ENCODE data around the gene PGM2. TPM values are rescaled to one million over a fixed set of nuclear protein-coding genes. Genes with fewer than 3 reads are reported as not detected.
"Not testable (repeated sequence)": the region's sequence is repeated elsewhere in the genome, so short reads cannot be mapped to it uniquely, and the experiment has no call there.

PGM2 gene
- total and polyA plus RNA-seq, 7 donors, result 7.2 to 42.3 (median 30.0) TPM

GRCh38 chr4:37815591-37815990 is 10.9 kb upstream of the PGM2 start:
- Histone ChIP-seq H3K27me3 (no peaks in the 10 kb centered on the region), H3K9me3 (no peaks in the 10 kb centered on the region), H3K27ac (no peak overlapping the region), H3K4me3 (no peak overlapping the region), H3K36me3 (no peaks in the 10 kb centered on the region), H3K4me1 (no peaks in the 10 kb centered on the region)
- TF ChIP-seq CTCF (IDR thresholded peaks at IDR 0.05), result no peak
- no peak for TF ChIP-seq POLR2A (IDR thresholded peaks at IDR 0.05)
- TF ChIP-seq EP300 (IDR thresholded peaks at IDR 0.05), result no peak
- no peak for TF ChIP-seq POLR2AphosphoS5 (IDR thresholded peaks at IDR 0.05)
- 43 to 90% methylated on average over 3 of the region's 3 CpGs for WGBS, 2 donors
- DNase-seq, result no peak
- intact Hi-C loops (cut with DNase I), result no loop called here

GRCh38 chr4:37816006-37816405 is 10.5 kb upstream of the PGM2 start:
- WGBS, 2 donors, result 42 to 58% methylated on average over 2 of the region's 2 CpGs
- no peaks in the 10 kb centered on the region for H3K36me3 ChIP-seq
- intact Hi-C loops (cut with DNase I), result no loop called here
- TF ChIP-seq POLR2A (IDR thresholded peaks at IDR 0.05) (no peak), EP300 (IDR thresholded peaks at IDR 0.05) (no peak), POLR2AphosphoS5 (IDR thresholded peaks at IDR 0.05) (no peak), CTCF (IDR thresholded peaks at IDR 0.05) (no peak)
- no peak overlapping the region for H3K4me3 ChIP-seq
- no peak overlapping the region for H3K27ac ChIP-seq
- no peaks in the 10 kb centered on the region for H3K4me1 ChIP-seq
- H3K27me3 ChIP-seq, result no peaks in the 10 kb centered on the region
- no peaks in the 10 kb centered on the region for H3K9me3 ChIP-seq
- no peak for DNase-seq

GRCh38 chr4:37816719-37817118 is 9.8 kb upstream of the PGM2 start:
- Histone ChIP-seq H3K4me1 (no peaks in the 10 kb centered on the region), H3K27ac (no peak overlapping the region), H3K36me3 (no peaks in the 10 kb centered on the region), H3K9me3 (no peaks in the 10 kb centered on the region), H3K27me3 (no peaks in the 10 kb centered on the region), H3K4me3 (no peak overlapping the region)
- TF ChIP-seq EP300 (IDR thresholded peaks at IDR 0.05) (no peak), POLR2A (IDR thresholded peaks at IDR 0.05) (no peak), POLR2AphosphoS5 (IDR thresholded peaks at IDR 0.05) (no peak), CTCF (IDR thresholded peaks at IDR 0.05) (no peak)
- WGBS, 2 donors, result 70 to 79% methylated on average over 3 of the region's 3 CpGs
- intact Hi-C loops (cut with DNase I), result no loop called here
- DNase-seq, result no peak

GRCh38 chr4:37818752-37819151 is 7.7 kb upstream of the PGM2 start:
- WGBS, 2 donors, result 76 to 83% methylated on average over 5 of the region's 5 CpGs
- Histone ChIP-seq H3K36me3 (no peaks in the 10 kb centered on the region), H3K9me3 (no peaks in the 10 kb centered on the region), H3K4me1 (no peaks in the 10 kb centered on the region), H3K27me3 (no peaks in the 10 kb centered on the region), H3K4me3 (no peak overlapping the region), H3K27ac (no peak overlapping the region)
- TF ChIP-seq EP300 (IDR thresholded peaks at IDR 0.05), result no peak
- no peak for TF ChIP-seq POLR2A (IDR thresholded peaks at IDR 0.05)
- no peak for TF ChIP-seq POLR2AphosphoS5 (IDR thresholded peaks at IDR 0.05)
- no peak for TF ChIP-seq CTCF (IDR thresholded peaks at IDR 0.05)
- no peak for DNase-seq
- intact Hi-C loops (cut with DNase I), result no loop called here

GRCh38 chr4:37820458-37820857 is 6.0 kb upstream of the PGM2 start:
- H3K4me1 ChIP-seq; H3K36me3 ChIP-seq; H3K9me3 ChIP-seq; H3K4me3 ChIP-seq; intact Hi-C loops (cut with DNase I); DNase-seq; H3K27ac ChIP-seq; H3K27me3 ChIP-seq: not testable (repeated sequence)
- WGBS, 2 donors, result 95 to 96% methylated on average over 27 of the region's 28 CpGs

Data from sigmoid colon (tissue), 7 donors.